GM21717 (cell line): ENCODE data around the gene ALG3.

Source experiments
- ATAC-seq: cut with Tn5 transposase; IDR thresholded peaks from one replicate; pipeline ENCODE4 v1.9.1; 2021; ENCODE audit warnings: mild to moderate bottlenecking, moderate library complexity; ENCODE audit not compliant: unreplicated experiment

Gene ALG3

GRCh38 chr3:184236033-184236410 lies 12.7 kb downstream of the ALG3 start:
- no peak for ATAC-seq

- ATAC-seq, result no peak
Measured at GRCh38 chr3:184235381-184236032, 13.3 kb downstream of the ALG3 start.

GRCh38 chr3:184234671-184235380 lies 13.9 kb downstream of the ALG3 start:
- no peak for ATAC-seq

GRCh38 chr3:184234224-184234623 lies 14.5 kb downstream of the ALG3 start:
- ATAC-seq, result no peak

GRCh38 chr3:184233127-184233843 lies 15.5 kb downstream of the ALG3 start:
- no peak for ATAC-seq

- ATAC-seq, result no peak
Measured at GRCh38 chr3:184231671-184232070, 17.1 kb downstream of the ALG3 start.

GRCh38 chr3:184230603-184231528 lies 17.9 kb downstream of the ALG3 start:
- ATAC-seq, result no peak

GRCh38 chr3:184230081-184230602 lies 18.6 kb downstream of the ALG3 start:
- ATAC-seq, result no peak

GRCh38 chr3:184229394-184230080 lies 19.2 kb downstream of the ALG3 start, which contains the start of gene VWA5B2:
Gene VWA5B2, plus strand, starts transcription at chr3:184229585. Its CDS starts 944 bp downstream, at chr3:184230529.
- ATAC-seq, result peak; percentile 83

- no peak for ATAC-seq
Measured at GRCh38 chr3:184228376-184229137, 20.2 kb downstream of the ALG3 start.

GRCh38 chr3:184227481-184227935 lies 21.3 kb downstream of the ALG3 start:
- ATAC-seq, result no peak

- no peak for ATAC-seq
Measured at GRCh38 chr3:184223946-184224345, 24.8 kb downstream of the ALG3 start.

GRCh38 chr3:184222521-184222920 lies 26.2 kb downstream of the ALG3 start:
- ATAC-seq, result no peak

- no peak for ATAC-seq
Measured at GRCh38 chr3:184218814-184219213, 29.9 kb downstream of the ALG3 start.

- no peak for ATAC-seq
Measured at GRCh38 chr3:184211718-184212117, 37.0 kb downstream of the ALG3 start.

- no peak for ATAC-seq
Measured at GRCh38 chr3:184211297-184211696, 37.5 kb downstream of the ALG3 start.

GRCh38 chr3:184209146-184209923 lies 39.4 kb downstream of the ALG3 start:
- no peak for ATAC-seq

- no peak for ATAC-seq
Measured at GRCh38 chr3:184203526-184203925, 45.2 kb downstream of the ALG3 start.
